ENCODE results near the gene INTS7.
"Not testable (repeated sequence)": the region's sequence is repeated elsewhere in the genome, so short reads cannot be mapped to it uniquely, and the experiment has no call there.

INTS7 gene

DNA sequence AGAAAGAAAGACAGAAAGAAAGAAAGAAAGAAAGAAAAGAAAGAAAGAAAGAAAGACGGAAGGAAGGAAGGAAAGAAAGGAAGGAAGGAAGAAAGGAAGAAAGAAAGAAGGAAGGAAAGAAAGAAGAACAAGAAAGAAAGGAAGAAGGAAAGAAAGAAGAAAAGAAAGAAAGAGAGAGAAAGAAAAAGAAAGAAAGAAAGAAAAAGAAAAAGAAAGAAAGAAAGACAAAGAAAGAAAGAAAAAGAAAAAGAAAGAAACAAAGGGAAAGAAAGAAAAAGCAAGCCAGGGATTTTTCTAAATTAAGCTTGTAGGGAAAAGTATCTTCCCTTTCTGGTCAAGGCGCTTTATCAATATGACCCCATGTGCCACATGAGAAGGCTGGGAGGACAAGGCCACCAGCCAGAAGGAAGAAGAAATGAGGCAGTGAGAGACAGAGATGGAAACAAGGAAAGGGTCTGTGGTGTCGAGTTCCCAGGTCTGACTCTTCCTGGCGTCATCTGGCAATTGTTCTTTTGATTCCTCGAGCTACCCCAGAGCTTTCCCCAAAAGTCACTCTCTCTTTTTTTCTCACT lies 116.4 kb downstream of the INTS7 start:
- TF ChIP-seq ZFX (IDR thresholded peaks at IDR 0.05; ENCODE audit: borderline replicate concordance) = no peak
- TF ChIP-seq, protein P1, sequence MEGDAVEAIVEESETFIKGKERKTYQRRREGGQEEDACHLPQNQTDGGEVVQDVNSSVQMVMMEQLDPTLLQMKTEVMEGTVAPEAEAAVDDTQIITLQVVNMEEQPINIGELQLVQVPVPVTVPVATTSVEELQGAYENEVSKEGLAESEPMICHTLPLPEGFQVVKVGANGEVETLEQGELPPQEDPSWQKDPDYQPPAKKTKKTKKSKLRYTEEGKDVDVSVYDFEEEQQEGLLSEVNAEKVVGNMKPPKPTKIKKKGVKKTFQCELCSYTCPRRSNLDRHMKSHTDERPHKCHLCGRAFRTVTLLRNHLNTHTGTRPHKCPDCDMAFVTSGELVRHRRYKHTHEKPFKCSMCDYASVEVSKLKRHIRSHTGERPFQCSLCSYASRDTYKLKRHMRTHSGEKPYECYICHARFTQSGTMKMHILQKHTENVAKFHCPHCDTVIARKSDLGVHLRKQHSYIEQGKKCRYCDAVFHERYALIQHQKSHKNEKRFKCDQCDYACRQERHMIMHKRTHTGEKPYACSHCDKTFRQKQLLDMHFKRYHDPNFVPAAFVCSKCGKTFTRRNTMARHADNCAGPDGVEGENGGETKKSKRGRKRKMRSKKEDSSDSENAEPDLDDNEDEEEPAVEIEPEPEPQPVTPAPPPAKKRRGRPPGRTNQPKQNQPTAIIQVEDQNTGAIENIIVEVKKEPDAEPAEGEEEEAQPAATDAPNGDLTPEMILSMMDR (IDR thresholded peaks at IDR 0.05) = no peak
- peak overlapping the region; percentile 85 for H3K27ac ChIP-seq

DNA sequence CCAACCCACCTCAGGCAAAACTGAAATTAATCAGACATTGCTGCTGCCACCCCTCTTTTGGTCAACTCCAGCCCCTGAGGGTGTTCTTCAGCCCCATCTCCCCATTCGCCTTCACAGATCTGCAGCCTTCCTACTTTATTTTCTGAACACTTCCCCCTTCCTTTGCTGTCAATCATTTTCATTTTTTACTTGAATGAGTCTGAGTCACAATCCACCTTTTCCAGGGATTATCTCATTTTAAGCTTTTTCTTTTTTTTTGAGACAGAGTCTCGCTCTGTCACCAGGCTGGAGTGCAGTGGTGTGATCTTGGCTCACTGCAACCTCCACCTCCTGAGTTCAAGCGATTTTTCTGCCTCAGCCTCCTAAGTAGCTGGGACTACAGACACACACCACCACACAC lies 118.9 kb downstream of the INTS7 start:
- not testable (repeated sequence) for H3K27ac ChIP-seq

DNA sequence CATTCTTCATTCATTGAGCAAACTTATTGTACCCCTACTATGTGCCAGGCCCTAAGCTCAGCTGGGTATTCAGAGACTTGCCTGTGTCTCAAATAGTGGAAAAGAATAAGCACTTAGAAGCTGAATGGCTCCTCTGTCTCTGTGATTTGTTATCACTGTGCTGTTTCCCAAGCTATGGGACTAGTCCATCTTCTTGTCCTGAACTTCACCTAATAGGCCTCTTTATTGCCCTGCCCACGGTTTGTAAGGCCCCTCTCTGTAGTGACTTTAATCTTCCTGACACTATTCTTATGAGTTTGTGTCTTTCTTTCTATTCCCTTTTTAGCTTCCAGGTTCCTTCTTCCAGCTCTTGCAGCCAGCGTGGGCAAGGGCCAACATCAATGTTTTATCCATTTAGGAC lies 119.4 kb downstream of the INTS7 start:
- no peak overlapping the region for H3K27ac ChIP-seq
- TF ChIP-seq, protein P1 (IDR thresholded peaks at IDR 0.05) = no peak
- TF ChIP-seq ZFX (IDR thresholded peaks at IDR 0.05; ENCODE audit: borderline replicate concordance) = no peak

DNA sequence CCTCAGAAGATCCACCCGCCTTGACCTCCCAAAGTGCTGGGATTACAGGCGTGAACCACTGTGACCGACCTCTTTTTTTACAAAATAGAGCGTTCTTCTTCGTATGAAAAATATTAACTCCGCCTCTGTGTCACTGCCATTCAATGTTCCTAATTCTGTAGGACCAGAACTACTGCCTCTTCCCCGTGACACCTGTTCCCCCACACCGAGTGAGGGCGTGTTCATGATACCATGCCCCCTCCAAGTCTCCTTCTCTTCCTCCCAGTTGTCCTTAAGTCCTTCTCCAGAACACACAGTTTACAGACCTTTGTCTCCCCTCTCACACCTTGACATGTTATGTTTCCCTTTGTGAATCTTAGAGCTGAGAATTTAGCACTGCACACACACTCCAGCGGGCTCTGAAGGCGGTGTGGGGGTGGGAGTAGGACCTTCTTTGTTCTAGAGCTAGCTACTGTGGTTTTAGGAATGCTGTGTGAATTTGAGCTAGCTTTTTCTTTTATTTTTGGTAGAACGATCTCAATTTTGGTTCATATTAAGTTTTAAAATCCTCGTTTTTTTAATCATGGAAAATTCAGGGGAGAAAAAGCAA lies 122.4 kb downstream of the INTS7 start:
- TF ChIP-seq, protein P1 (IDR thresholded peaks at IDR 0.05) = no peak
- no peak for TF ChIP-seq ZFX (IDR thresholded peaks at IDR 0.05; ENCODE audit: borderline replicate concordance)
- peak overlapping the region; percentile 74 for H3K27ac ChIP-seq

DNA sequence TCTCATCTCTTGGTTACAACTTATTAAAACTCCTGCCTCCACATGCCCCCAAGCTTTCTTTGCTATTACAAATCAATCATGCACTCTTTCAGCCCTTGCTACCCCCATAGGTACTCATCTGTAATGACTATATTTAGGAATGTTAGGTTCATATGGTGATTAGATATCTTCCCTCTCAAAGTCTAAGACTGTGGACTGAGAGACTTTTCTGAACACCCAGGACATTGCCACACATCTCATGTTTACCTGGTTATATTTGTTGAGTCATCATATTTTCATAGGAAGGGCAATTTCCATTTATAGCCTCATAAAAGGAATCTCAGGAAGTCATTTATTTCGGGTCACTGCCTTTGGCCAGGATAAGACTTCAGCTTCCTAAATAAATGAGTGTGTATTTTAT lies 123.3 kb downstream of the INTS7 start:
- H3K27ac ChIP-seq = peak overlapping the region; percentile 74
- TF ChIP-seq ZFX (IDR thresholded peaks at IDR 0.05; ENCODE audit: borderline replicate concordance) = no peak
- TF ChIP-seq, protein P1 (IDR thresholded peaks at IDR 0.05) = no peak

DNA sequence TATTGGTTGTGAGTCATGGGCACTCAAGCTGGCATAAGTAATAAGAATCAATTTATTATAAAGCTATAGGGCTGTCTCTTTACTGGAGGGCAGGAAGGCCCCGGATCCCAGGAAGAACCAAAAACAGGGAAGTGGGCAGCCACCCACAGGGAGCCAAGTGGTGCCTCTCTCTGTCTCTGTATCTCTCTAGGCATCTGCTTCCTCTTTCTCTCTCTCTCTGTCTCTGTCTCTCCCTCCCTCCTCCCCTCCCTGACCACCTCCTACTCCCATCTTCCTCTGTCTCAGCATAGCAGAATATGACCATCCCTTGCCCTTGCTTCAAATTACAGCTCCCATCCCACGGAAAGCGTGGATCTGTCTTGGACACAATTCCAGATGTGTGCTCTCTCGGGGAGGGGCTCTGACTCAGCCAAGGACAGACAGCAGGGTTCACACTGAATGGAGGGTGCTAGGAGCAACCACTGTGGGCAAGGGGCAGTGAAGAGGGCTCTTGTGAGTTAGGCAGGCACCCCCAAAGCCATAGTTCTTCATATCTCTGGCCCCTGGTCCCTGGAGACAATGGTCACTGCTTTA lies 124.4 kb downstream of the INTS7 start:
- TF ChIP-seq, protein P1 (IDR thresholded peaks at IDR 0.05) = no peak
- no peak for TF ChIP-seq ZFX (IDR thresholded peaks at IDR 0.05; ENCODE audit: borderline replicate concordance)
- H3K27ac ChIP-seq = peak overlapping the region; percentile 74

DNA sequence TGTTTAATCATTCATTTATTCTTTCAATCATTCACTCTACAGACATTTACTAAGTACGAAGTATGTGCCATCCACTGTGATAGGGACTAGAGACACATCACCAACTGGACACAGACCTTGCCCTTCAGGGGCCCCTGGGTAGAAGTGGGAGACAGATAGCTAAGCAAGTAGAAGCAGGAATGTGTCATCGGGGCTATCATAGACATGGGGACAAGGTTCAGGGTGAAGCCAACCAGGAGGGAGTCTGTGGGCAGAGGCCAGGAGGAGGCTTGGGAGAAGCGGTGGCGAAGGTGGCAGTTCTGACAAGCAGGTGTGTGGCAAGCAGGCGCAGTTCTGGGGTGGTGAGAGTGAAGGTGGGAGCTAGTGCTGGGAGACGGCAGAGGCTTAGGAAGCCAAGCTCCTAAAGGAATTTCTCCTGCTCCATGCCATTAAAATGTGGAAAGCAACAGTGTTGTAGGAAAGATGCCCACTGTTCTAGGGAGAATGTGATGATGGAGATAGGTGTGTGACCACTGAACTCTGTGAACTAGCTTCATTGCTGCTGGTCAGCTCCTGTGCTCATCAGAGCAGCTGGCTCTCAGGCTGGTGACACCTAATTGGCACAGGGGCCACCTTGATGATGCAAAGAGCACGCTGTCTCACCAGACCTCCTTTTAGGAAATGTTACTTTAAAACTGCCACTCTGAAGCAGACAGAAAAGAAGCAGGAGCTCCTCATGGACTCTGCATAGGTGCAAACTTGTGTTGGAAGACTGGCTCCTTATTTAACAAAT lies 125.1 kb downstream of the INTS7 start:
- H3K27ac ChIP-seq = peak overlapping the region; percentile 74; the same call in 1 of the 2 replicates
- no peak for TF ChIP-seq ZFX (IDR thresholded peaks at IDR 0.05; ENCODE audit: borderline replicate concordance)
- TF ChIP-seq, protein P1 (IDR thresholded peaks at IDR 0.05) = no peak
